ACC112 (cell line): Measurements from ENCODE around the gene LRP5.

Experiments
- H2AFZ ChIP-seq: fragments of 200-600 bp; sonication (generic); one replicate; pipeline ENCODE4 v1.6.0; 2017; ENCODE audit warnings: antibody characterized with exemption, low read length; ENCODE audit not compliant: unreplicated experiment
- H3K27ac ChIP-seq: fragments of 200-600 bp; sonication (generic); 2 replicates; pipeline ENCODE4 v1.5.1; 2014; ENCODE audit warnings: low read depth, mild to moderate bottlenecking, antibody characterized with exemption, low read length, moderate library complexity
- H3K27me3 ChIP-seq: fragments of 200-600 bp; sonication (generic); 2 replicates; pipeline ENCODE4 v1.6.1; 2014; ENCODE audit warnings: mild to moderate bottlenecking, antibody characterized with exemption, low read length, moderate library complexity, mixed read lengths; ENCODE audit not compliant: insufficient read depth
- H3K36me3 ChIP-seq: fragments of 200-600 bp; sonication (generic); 2 replicates; pipeline ENCODE4 v1.6.1; 2016; ENCODE audit warnings: mild to moderate bottlenecking, antibody characterized with exemption, low read length, moderate library complexity, mixed read lengths; ENCODE audit not compliant: insufficient read depth
- H3K4me1 ChIP-seq: fragments of 200-600 bp; sonication (generic); one replicate; pipeline ENCODE4 v1.6.1; 2016; ENCODE audit warnings: low read length, mixed read lengths; ENCODE audit not compliant: insufficient read depth, unreplicated experiment, control insufficient read depth
- H3K4me3 ChIP-seq: fragments of 200-600 bp; sonication (generic); 2 replicates; pipeline ENCODE4 v1.5.1; 2014; ENCODE audit warnings: mild to moderate bottlenecking, low read depth, low read length
- H3K79me2 ChIP-seq: fragments of 200-600 bp; sonication (generic); one replicate; pipeline ENCODE4 v1.6.0; 2016; ENCODE audit warnings: low read length; ENCODE audit not compliant: control insufficient read depth, unreplicated experiment, insufficient read depth

LRP5 gene

DNA sequence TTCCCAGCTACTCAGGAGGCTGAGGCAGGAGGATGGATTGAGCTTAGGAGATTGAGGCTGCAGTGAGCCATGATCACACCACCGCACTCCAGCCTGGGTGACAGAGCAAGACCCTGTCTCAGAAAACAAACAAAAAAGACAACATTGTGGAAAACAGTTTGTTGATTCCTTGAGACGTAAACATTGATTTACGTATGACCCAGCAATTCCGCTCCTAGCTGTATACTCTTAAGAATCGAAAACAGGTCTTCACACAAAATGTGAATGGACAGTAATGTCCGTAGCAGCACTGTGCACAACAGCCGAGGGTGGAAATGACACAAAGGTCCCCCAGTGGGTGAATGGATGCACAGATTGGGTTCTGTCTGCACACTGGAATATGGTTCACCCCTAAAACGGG is 49.3 kb downstream of the LRP5 start:
- no peaks in the 10 kb centered on the region for H3K79me2 ChIP-seq
- no peak overlapping the region for H3K4me3 ChIP-seq
- no peak overlapping the region for H3K27ac ChIP-seq
- no peaks in the 10 kb centered on the region for H3K4me1 ChIP-seq
- no peaks in the 10 kb centered on the region for H3K27me3 ChIP-seq
- H2AFZ ChIP-seq, result no peak overlapping the region
- H3K36me3 ChIP-seq, result no peaks in the 10 kb centered on the region

GRCh38 chr11:68362801-68363379 is 50.5 kb downstream of the LRP5 start:
- Histone ChIP-seq H2AFZ (no peak overlapping the region), H3K27me3 (no peaks in the 10 kb centered on the region), H3K36me3 (no peaks in the 10 kb centered on the region), H3K79me2 (no peaks in the 10 kb centered on the region), H3K4me1 (no peaks in the 10 kb centered on the region), H3K27ac (no peak overlapping the region), H3K4me3 (no peak overlapping the region)

DNA sequence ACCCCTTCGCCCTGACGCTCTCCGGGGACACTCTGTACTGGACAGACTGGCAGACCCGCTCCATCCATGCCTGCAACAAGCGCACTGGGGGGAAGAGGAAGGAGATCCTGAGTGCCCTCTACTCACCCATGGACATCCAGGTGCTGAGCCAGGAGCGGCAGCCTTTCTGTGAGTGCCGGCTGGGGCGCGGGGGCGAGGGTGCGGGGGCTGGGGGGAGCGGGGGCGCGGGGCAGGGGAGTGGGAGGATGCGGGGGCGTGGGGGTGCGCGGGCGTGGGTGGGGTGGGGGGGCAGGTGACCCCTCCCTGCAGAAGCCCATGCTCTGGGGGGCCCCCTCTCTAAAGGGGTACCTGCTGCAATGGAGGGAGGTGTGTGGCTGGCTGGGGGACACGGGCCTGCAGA is 51.4 kb downstream of the LRP5 start:
- no peaks in the 10 kb centered on the region for H3K4me1 ChIP-seq
- H2AFZ ChIP-seq, result no peak overlapping the region

GRCh38 chr11:68364581-68364980 is 52.2 kb downstream of the LRP5 start:
- Histone ChIP-seq H2AFZ (no peak overlapping the region), H3K27ac (no peak overlapping the region), H3K27me3 (no peaks in the 10 kb centered on the region), H3K36me3 (no peaks in the 10 kb centered on the region), H3K79me2 (no peaks in the 10 kb centered on the region), H3K4me1 (no peaks in the 10 kb centered on the region), H3K4me3 (no peak overlapping the region)

More for the DNA sequence above, 51.4 kb downstream of the LRP5 start:
- no peak overlapping the region for H3K4me3 ChIP-seq
- no peaks in the 10 kb centered on the region for H3K36me3 ChIP-seq
- no peaks in the 10 kb centered on the region for H3K79me2 ChIP-seq
- H3K27me3 ChIP-seq, result no peaks in the 10 kb centered on the region
- no peak overlapping the region for H3K27ac ChIP-seq

GRCh38 chr11:68365943-68366435 is 53.6 kb downstream of the LRP5 start:
- H3K27me3 ChIP-seq, result no peaks in the 10 kb centered on the region

DNA sequence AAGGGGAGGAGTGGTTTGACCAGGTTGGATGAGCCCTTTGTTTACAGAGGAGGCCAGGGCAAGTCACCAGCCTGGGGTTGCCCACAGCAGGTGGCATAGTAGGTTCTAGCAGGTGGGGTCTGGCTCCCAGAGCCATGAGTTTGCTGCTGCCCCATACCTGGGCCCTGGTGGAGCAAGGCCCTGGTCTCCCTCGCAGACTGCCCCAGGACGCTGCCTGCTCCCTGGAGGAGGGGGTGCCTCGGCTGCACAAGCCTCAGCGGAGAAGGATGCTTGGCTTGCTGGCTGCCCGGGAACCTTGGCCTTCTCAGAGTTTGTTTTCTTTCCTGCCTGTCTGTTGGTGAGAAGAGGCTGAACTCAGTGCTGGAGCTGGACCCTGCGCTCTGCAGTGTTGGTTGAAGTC is 54.9 kb downstream of the LRP5 start:
- H3K27ac ChIP-seq, result no peak overlapping the region
- no peak overlapping the region for H2AFZ ChIP-seq
- no peaks in the 10 kb centered on the region for H3K36me3 ChIP-seq
- no peaks in the 10 kb centered on the region for H3K79me2 ChIP-seq
- H3K27me3 ChIP-seq, result no peaks in the 10 kb centered on the region
- no peaks in the 10 kb centered on the region for H3K4me1 ChIP-seq
- no peak overlapping the region for H3K4me3 ChIP-seq

More at GRCh38 chr11:68365943-68366435, 53.6 kb downstream of the LRP5 start:
- H3K79me2 ChIP-seq, result no peaks in the 10 kb centered on the region
- no peaks in the 10 kb centered on the region for H3K36me3 ChIP-seq
- no peak overlapping the region for H3K4me3 ChIP-seq
- no peak overlapping the region for H2AFZ ChIP-seq
- no peak overlapping the region for H3K27ac ChIP-seq
- H3K4me1 ChIP-seq, result no peaks in the 10 kb centered on the region

DNA sequence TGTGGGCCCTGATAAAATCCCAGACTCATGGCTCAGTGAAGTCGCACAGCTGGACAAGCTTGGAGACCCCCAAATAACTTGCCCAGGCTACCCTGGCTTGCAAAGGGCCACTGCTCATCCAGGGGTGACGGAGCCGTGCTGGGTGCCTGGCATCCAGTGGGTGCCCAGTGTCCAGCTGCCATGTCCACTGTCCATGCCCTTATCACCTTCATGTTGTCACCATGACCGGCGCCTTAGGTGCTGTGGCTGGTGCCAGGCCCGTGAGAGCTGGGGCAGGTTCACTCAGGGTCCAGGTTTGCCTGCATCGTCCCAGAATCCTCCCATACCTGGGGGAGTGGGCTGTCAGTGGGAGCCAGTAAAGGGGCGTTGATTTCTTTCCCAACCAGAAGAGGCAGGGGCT is 57.4 kb downstream of the LRP5 start:
- Histone ChIP-seq H3K4me3 (no peak overlapping the region), H3K36me3 (no peaks in the 10 kb centered on the region), H3K27me3 (no peaks in the 10 kb centered on the region), H3K79me2 (no peaks in the 10 kb centered on the region), H3K27ac (no peak overlapping the region), H2AFZ (no peak overlapping the region), H3K4me1 (peaks cover 4% of the 10 kb centered on the region)

DNA sequence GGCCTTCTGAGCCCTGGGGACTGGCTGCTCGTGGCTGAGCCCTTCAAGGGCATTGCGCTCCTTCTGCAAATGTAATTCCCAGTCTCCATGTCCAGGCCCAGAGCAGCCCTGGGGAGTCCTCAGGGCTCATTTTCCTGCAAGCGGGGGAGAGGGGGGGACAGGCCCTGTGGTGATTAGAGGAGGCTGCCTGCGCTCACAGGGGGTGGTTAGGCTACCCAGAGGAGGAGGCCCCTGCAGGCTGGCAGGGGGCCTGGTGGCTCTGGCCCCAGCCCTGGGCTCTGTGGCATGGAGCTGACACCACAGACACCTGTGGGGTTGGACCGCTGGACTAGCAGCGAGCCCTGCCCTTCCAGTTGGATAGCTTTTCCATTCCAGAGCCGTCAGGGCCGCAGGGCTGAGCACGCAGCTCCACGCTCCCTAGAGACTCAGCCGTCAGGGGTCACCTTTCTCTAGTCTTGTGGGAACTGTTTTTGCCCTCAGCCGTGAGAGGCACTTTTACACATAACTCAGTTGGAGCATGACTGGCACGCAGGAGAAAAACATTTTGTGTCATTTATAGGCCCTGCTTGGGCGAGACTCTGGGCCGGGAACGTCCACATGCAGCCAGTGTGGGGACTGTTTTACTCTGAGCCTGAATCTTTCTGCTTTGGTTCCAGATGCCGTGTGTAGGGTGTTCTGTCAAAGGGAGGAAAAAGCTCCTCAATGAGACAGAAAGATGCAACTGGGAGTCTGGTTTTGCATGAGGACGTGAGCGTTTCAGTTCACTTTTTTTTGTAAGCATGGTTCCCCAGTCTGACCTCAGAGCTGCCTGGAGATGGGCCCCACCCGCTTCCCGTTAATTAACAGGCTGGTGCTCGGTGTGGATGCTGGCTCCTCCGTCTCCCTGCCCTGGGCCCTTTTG is 58.1 kb downstream of the LRP5 start:
- Histone ChIP-seq H3K36me3 (no peaks in the 10 kb centered on the region), H3K27ac (no peak overlapping the region), H3K4me3 (no peak overlapping the region), H3K79me2 (no peaks in the 10 kb centered on the region), H3K4me1 (peaks cover 4% of the 10 kb centered on the region), H3K27me3 (no peaks in the 10 kb centered on the region), H2AFZ (no peak overlapping the region)

DNA sequence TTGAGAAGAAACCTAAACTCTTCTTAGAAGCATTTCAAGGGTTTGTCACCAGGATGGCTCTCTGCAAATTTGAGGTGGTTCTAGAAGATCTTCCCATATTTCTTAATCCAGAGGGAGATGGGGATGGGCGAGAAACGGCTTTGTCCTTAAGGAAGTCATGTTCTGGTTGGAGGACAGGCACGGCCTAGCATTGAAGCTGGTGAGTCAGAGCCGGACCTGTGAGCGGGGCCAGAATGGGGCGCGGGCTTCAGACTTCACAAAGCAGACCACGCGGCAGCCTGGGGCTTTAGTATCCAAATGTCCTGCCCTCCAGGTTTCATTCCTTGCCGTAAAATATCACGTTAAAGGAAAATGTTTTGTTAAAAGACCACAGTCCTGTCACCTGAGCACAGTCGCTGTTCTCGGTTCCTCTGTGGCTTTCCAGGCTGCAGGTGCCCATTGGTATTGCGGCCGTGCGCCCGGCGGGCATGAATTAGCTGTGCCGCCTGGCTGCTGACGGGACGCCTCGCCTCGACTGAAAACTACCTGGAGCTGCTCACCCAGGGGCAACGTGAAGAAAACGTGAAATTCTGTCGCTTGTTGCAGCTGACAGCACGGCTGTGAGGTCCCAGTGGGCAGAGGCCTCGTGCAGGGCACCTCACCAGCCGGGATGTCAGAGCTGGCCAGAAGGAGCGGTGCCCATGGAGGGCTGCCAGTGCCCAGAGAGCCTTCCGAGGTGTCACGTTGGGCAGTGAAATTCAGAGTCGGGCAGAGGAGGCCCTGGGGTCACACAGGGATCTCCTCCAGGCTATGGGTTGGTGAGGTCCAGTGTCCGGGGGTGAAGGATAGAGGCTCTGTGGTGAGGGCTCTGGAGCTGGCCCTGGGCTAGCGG is 59.0 kb downstream of the LRP5 start:
- Histone ChIP-seq H3K27me3 (no peaks in the 10 kb centered on the region), H3K79me2 (no peaks in the 10 kb centered on the region)

DNA sequence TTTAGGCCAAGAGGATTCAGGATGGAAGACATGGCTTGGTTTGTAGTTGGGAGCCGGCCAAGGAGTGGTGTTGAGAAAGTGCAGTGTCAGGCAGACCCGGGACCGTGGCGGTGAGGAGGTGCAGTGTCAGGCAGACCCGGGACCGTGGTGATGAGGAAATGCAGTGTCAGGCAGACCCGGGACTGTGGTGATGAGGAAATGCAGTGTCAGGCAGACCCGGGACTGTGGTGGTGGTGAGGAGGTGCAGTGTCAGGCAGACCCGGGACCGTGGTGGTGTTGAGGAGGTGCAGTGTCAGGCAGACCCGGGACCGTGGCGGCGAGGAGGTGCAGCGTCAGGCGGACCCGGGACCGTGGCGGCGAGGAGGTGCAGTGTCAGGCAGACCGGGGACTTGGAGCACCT is 59.7 kb downstream of the LRP5 start:
- Histone ChIP-seq H3K36me3 (no peaks in the 10 kb centered on the region), H3K27me3 (no peaks in the 10 kb centered on the region), H2AFZ (no peak overlapping the region), H3K79me2 (no peaks in the 10 kb centered on the region), H3K4me3 (no peak overlapping the region), H3K27ac (no peak overlapping the region), H3K4me1 (peaks cover 4% of the 10 kb centered on the region)

More for the DNA sequence above, 59.0 kb downstream of the LRP5 start:
- Histone ChIP-seq H3K4me1 (peaks cover 4% of the 10 kb centered on the region), H3K36me3 (no peaks in the 10 kb centered on the region), H2AFZ (no peak overlapping the region), H3K4me3 (no peak overlapping the region), H3K27ac (no peak overlapping the region)
